Endothelial cell of umbilical vein (primary cell): ENCODE data around the gene BMP10. TPM values are rescaled to one million over a fixed set of nuclear protein-coding genes. Genes with fewer than 3 reads are reported as not detected.

ENCODE experiments used
- BruUV-seq: library from RNA; stranded (reverse); fragments of 400-500 nt; replicated peaks from 2 replicates; lab custom pipeline; 2021; lab: Mats Ljungman, UMichigan
- CTCF ChIA-PET: fragments of 300-600, 350-600 bp; sonication (Branson Sonifier 250); formaldehyde crosslinking; loops from one replicate; lab custom pipeline; 2021; ENCODE audit warnings: antibody characterized with exemption, inconsistent platforms; lab: Charles Lee
- POLR2A ChIA-PET: fragments of 300-600, 350-600 bp; sonication (Branson Sonifier 250); formaldehyde crosslinking; loops from one replicate; lab custom pipeline; 2021; ENCODE audit warnings: antibody characterized with exemption, inconsistent platforms; lab: Charles Lee
- DNase-seq: peaks from one replicate; pipeline ENCODE4 v3.0.0-alpha.2; 2011; ENCODE audit warnings: low read depth, low spot score
- FAIRE-seq: peaks from 2 replicates; lab custom pipeline; 2011; peaks lifted over from hg19 to GRCh38; lab: Jason Lieb, UNC
- H2AFZ ChIP-seq: 2 replicates; pipeline ENCODE4 v1.6.0; 2012; ENCODE audit warnings: low read depth, low read length, control low read depth, inconsistent platforms
- H3K27ac ChIP-seq: 2 replicates; pipeline ENCODE4 v1.5.1; 2011; ENCODE audit warnings: low read depth, mild to moderate bottlenecking, control low read depth, low read length, moderate library complexity; ENCODE audit not compliant: insufficient read depth
- H3K27me3 ChIP-seq, 2 experiments: 2 replicates each; pipeline versions ENCODE4 v1.6.0 to v1.6.1; 2011; ENCODE audit warnings: low read length in 2 of 2, mixed read lengths in 1 of 2; ENCODE audit not compliant: control insufficient read depth in 2 of 2, insufficient read depth in 2 of 2
- H3K36me3 ChIP-seq, 2 experiments: 2 replicates in 1 of 2; 3 replicates in 1 of 2; pipeline ENCODE4 v1.5.1; 2011; ENCODE audit warnings: low read length in 2 of 2, mild to moderate bottlenecking in 1 of 2, moderate library complexity in 1 of 2; ENCODE audit not compliant: control insufficient read depth in 2 of 2, insufficient read depth in 2 of 2; ENCODE audit errors: extremely low read depth in 1 of 2
- H3K4me1 ChIP-seq: 3 replicates; pipeline ENCODE4 v1.5.1; 2011; ENCODE audit warnings: mild to moderate bottlenecking, low read length; ENCODE audit not compliant: control insufficient read depth, insufficient read depth; ENCODE audit errors: extremely low read depth
- H3K4me2 ChIP-seq: 2 replicates; pipeline ENCODE4 v1.6.1; 2011; ENCODE audit warnings: low read length, control low read depth, mixed read lengths; ENCODE audit not compliant: insufficient read depth
- H3K4me3 ChIP-seq, 3 experiments: fragments of 200-600 bp in 1 of 3; sonication (generic), shearing (Covaris generic) in 1 of 3; replicated peaks in 1 of 3; 2 replicates each; pipeline ENCODE4 v1.5.1; 2011 to 2016; ENCODE audit warnings: control low read depth in 3 of 3, low read length in 3 of 3, mild to moderate bottlenecking in 2 of 3, inconsistent platforms in 1 of 3, low read depth in 1 of 3, moderate library complexity in 1 of 3; ENCODE audit not compliant: insufficient read depth in 1 of 3
- H3K79me2 ChIP-seq: 2 replicates; pipeline ENCODE4 v1.6.0; 2012; ENCODE audit warnings: low read length, inconsistent platforms; ENCODE audit not compliant: control insufficient read depth, insufficient read depth
- H3K9ac ChIP-seq: replicated peaks from 2 replicates; pipeline ENCODE3; 2011; ENCODE audit warnings: low read length, control low read depth; ENCODE audit not compliant: insufficient read depth; ENCODE audit errors: extremely low read depth
- H3K9me1 ChIP-seq: replicated peaks from 3 replicates; pipeline ENCODE4 v1.6.0; 2011; ENCODE audit warnings: mild to moderate bottlenecking, low read length; ENCODE audit not compliant: control insufficient read depth, insufficient read depth; ENCODE audit errors: extremely low read depth
- H3K9me3 ChIP-seq: replicated peaks from 2 replicates; pipeline ENCODE4 v1.5.1; 2012; ENCODE audit warnings: low read length, inconsistent platforms; ENCODE audit not compliant: control insufficient read depth, insufficient read depth
- H4K20me1 ChIP-seq: replicated peaks from 2 replicates; pipeline ENCODE3; 2011; ENCODE audit warnings: mild to moderate bottlenecking, low read length; ENCODE audit not compliant: control insufficient read depth, insufficient read depth; ENCODE audit errors: extremely low read depth
- GATA2 ChIP-seq: IDR thresholded peaks from 2 replicates; pipeline ENCODE4 v1.7.0; 2011; ENCODE audit warnings: low read depth, mild to moderate bottlenecking, moderate library complexity, mixed read lengths, low read length; ENCODE audit not compliant: insufficient read length, insufficient read depth
- JUN ChIP-seq: IDR thresholded peaks from 2 replicates; pipeline ENCODE4 v1.6.1; 2011; ENCODE audit warnings: borderline replicate concordance, low read depth; ENCODE audit not compliant: insufficient read length, insufficient read depth
- MYC ChIP-seq: IDR thresholded peaks from one replicate; pipeline ENCODE4 v1.6.1; 2011; ENCODE audit warnings: mild to moderate bottlenecking, low read depth, low read length
- POLR2A ChIP-seq: IDR thresholded peaks from 2 replicates; pipeline ENCODE4 v1.6.1; 2012; ENCODE audit warnings: low read depth, mild to moderate bottlenecking, control low read depth, low read length
- dilution Hi-C: fragments of 300-500 bp; cut with MboI; formaldehyde crosslinking; loops from one replicate; pipeline ENCODE4 v1.15.0; 2019; ENCODE audit warnings: low sequenced_read_pairs; ENCODE audit not compliant: extremely low pct_ligation_motif_present
- intact Hi-C: fragments of 100-400 bp; cut with micrococcal nuclease; formaldehyde crosslinking; loops from one replicate; pipeline ENCODE4 v1.10.0; 2022
- polyA plus RNA-seq, 4 experiments: library from polyadenylated mRNA; depleted of rRNA in 3 of 4; stranded (reverse) in 3 of 4; unstranded in 1 of 4; fragments of >200 nt; gene quantifications; 2 replicates each; pipeline versions ENCODE4 v1.2.1 to v1.2.3, GENCODE V29; 2011 to 2012; ENCODE audit warnings: missing spikeins in 1 of 4
- total RNA-seq: library from RNA; stranded (reverse); gene quantifications from 2 replicates; pipeline ENCODE4 v1.2.3, GENCODE V29; 2021
- TF ChIP-seq, protein P1 (sequence below), 2 donors: IDR thresholded peaks; 1 replicate in 1 of 2; 2 replicates in 1 of 2; pipeline ENCODE4 v1.5.1; 2011; ENCODE audit warnings: low read length in 2 of 2, mild to moderate bottlenecking in 2 of 2, moderate library complexity in 2 of 2, control low read depth in 1 of 2, inconsistent platforms in 1 of 2, low read depth in 1 of 2; ENCODE audit not compliant: insufficient read depth in 1 of 2; ENCODE audit errors: extremely low read depth in 1 of 2
- TF ChIP-seq, protein P2 (sequence below): IDR thresholded peaks from 2 replicates; pipeline ENCODE4 v1.6.1; 2011; ENCODE audit not compliant: insufficient read depth, insufficient read length

The BMP10 gene
- total and polyA plus RNA-seq, 2 donors (not counting 3 experiments of a cell fraction or from before 2014, with no cell fraction given), result not detected

DNA sequence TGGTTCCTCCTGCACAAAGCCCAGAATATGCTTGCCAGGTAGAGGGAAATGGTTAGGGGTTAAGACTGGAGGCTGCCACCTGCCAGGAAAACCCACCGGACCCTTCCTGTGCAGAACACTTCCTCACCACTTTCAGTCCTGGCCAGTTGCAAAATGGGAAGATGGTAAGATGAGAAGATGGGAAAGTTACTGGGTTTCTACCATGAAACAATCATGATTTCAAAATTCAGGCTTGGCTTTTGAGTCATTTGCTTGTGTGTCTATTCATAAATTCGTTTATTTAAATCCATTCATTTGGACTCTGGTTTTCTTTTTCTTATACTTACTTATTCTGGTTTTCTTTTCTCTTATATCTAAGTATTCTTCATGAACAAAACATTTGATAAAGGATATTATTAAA is 7.2 kb downstream of the BMP10 start:
- DNase-seq (no peak), FAIRE-seq (no peak)
- ChIA-PET POLR2A (no interaction called here), CTCF (no interaction called here)
- no peaks in the 10 kb centered on the region for H3K36me3 ChIP-seq
- H3K9me1 ChIP-seq, result no peaks in the 10 kb centered on the region
- dilution Hi-C loops, result no loop called here
- intact Hi-C loops, result no loop called here
- H3K27ac ChIP-seq, result no peak overlapping the region
- no peak overlapping the region for H3K4me2 ChIP-seq
- TF ChIP-seq, protein P1, sequence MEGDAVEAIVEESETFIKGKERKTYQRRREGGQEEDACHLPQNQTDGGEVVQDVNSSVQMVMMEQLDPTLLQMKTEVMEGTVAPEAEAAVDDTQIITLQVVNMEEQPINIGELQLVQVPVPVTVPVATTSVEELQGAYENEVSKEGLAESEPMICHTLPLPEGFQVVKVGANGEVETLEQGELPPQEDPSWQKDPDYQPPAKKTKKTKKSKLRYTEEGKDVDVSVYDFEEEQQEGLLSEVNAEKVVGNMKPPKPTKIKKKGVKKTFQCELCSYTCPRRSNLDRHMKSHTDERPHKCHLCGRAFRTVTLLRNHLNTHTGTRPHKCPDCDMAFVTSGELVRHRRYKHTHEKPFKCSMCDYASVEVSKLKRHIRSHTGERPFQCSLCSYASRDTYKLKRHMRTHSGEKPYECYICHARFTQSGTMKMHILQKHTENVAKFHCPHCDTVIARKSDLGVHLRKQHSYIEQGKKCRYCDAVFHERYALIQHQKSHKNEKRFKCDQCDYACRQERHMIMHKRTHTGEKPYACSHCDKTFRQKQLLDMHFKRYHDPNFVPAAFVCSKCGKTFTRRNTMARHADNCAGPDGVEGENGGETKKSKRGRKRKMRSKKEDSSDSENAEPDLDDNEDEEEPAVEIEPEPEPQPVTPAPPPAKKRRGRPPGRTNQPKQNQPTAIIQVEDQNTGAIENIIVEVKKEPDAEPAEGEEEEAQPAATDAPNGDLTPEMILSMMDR (IDR thresholded peaks at IDR 0.05; ENCODE audit: extremely low read depth in 1 of 2, insufficient read depth in 1 of 2, low read depth in 1 of 2, low read length in 2 of 2), result no peak
- TF ChIP-seq, protein P2, sequence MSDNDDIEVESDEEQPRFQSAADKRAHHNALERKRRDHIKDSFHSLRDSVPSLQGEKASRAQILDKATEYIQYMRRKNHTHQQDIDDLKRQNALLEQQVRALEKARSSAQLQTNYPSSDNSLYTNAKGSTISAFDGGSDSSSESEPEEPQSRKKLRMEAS, result no peak
- TF ChIP-seq POLR2A, result no peak
- no peak for TF ChIP-seq MYC
- no peak for TF ChIP-seq GATA2
- H3K4me1 ChIP-seq, result no peaks in the 10 kb centered on the region
- no peak overlapping the region for H3K9ac ChIP-seq
- no peaks in the 10 kb centered on the region for H4K20me1 ChIP-seq
- no peaks in the 10 kb centered on the region for H3K27me3 ChIP-seq
- H2AFZ ChIP-seq, result no peak overlapping the region
- H3K79me2 ChIP-seq, result no peaks in the 10 kb centered on the region
- H3K9me3 ChIP-seq, result no peaks in the 10 kb centered on the region
- H3K4me3 ChIP-seq, result no peak overlapping the region
- BruUV-seq, result no TSS peak

DNA sequence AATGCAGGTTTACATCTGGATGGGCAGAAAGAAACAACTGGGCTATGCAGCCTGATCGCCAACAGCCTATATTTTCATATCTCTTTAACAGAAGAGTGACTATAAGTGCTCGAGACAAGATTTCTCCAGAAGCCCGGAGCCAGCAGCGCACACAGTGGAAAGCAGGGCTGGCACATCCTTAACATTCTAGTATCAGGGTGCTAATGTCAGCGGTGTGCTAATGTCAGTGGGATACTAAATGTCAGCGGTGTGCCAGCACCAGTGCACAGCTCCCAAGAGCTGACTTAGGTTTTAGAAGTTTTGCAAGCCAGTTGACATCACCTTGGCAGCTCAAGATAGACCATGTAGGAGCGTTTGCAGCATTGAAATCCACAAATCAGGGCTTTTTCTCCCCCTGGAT is 8.3 kb downstream of the BMP10 start:
- no peaks in the 10 kb centered on the region for H3K36me3 ChIP-seq
- no peak overlapping the region for H3K4me2 ChIP-seq
- DNase-seq (no peak), FAIRE-seq (no peak)
- H3K4me3 ChIP-seq, result no peak overlapping the region
- no peaks in the 10 kb centered on the region for H4K20me1 ChIP-seq
- H3K79me2 ChIP-seq, result no peaks in the 10 kb centered on the region
- intact Hi-C loops (no loop called here), dilution Hi-C loops (no loop called here)
- no peak overlapping the region for H3K27ac ChIP-seq
- ChIA-PET POLR2A (no interaction called here), CTCF (interaction anchor here (1.9 kb wide), 1 partner anchor 13 kb away, joined by 6 read pairs; no protein-coding TSS in a partner anchor)
- TF ChIP-seq JUN, result no peak
- no peak overlapping the region for H2AFZ ChIP-seq
- no TSS peak for BruUV-seq
- H3K9me1 ChIP-seq, result no peaks in the 10 kb centered on the region
- peaks cover 0 to under 1% of the 10 kb centered on the region in 2 experiments for H3K27me3 ChIP-seq
- no peaks in the 10 kb centered on the region for H3K4me1 ChIP-seq
- H3K9ac ChIP-seq, result no peak overlapping the region
- no peaks in the 10 kb centered on the region for H3K9me3 ChIP-seq
